ENCODE measurements around the gene HERC6.
"Not testable (repeated sequence)": the region's sequence is repeated elsewhere in the genome, so short reads cannot be mapped to it uniquely, and the experiment has no call there.

Gene HERC6

DNA sequence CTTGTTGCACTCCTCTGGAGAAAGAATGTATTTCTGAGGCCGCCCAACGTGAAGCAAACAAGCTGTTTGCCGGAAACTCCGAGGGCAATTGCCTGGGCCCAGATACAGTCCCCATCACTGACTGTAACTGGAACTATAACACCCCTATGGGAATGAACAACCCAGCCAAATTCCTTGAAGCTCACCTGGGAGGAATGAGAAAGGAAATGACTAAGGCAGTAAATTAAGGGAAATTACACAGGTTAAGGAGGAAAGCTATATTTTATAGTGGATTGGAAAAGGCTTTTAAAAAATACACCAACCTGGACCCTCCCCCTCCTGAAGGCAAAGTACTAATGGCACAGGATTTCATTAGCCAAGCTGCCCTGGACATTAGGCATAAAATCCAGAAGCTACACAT, 66.6 kb downstream of the HERC6 start:
- Histone ChIP-seq H3K27ac (no peak overlapping the region), H2AFZ (no peak overlapping the region), H3K36me3 (ENCODE audit: control insufficient read depth, insufficient read depth, low read length) (no peaks in the 10 kb centered on the region), H3K9me3 (ENCODE audit: control insufficient read depth, low read length) (no peaks in the 10 kb centered on the region), H3K79me2 (no peaks in the 10 kb centered on the region), H3K4me2 (ENCODE audit: low read length) (no peak overlapping the region), H3K4me1 (no peaks in the 10 kb centered on the region), H3K4me3 (ENCODE audit: low read depth, low read length) (no peak overlapping the region), H3K27me3 (ENCODE audit: control insufficient read depth, insufficient read depth, low read length) (no peaks in the 10 kb centered on the region), H3K9ac (no peak overlapping the region)
- TF ChIP-seq, protein P1, sequence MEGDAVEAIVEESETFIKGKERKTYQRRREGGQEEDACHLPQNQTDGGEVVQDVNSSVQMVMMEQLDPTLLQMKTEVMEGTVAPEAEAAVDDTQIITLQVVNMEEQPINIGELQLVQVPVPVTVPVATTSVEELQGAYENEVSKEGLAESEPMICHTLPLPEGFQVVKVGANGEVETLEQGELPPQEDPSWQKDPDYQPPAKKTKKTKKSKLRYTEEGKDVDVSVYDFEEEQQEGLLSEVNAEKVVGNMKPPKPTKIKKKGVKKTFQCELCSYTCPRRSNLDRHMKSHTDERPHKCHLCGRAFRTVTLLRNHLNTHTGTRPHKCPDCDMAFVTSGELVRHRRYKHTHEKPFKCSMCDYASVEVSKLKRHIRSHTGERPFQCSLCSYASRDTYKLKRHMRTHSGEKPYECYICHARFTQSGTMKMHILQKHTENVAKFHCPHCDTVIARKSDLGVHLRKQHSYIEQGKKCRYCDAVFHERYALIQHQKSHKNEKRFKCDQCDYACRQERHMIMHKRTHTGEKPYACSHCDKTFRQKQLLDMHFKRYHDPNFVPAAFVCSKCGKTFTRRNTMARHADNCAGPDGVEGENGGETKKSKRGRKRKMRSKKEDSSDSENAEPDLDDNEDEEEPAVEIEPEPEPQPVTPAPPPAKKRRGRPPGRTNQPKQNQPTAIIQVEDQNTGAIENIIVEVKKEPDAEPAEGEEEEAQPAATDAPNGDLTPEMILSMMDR (IDR thresholded peaks at IDR 0.05): no peak

DNA sequence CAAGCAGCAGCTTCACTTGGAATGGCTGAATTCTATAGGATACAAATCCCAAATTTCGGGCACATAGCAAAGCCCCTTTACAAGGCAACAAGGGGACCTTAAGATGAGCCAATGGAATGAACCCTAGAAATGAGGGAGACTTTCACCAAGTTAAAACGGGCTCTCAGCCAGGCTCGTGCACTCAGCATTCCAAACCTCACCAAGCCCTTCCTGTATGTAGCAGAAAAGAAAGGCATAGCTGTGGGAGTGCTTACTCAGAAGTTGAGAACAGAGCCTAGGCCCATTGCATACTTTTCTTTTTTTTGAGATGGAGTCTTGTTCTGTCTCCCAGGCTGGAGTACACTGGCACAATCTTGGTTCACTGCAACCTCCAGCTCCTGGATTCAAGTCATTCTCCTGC, 67.5 kb downstream of the HERC6 start:
- Histone ChIP-seq H3K4me1 (no peaks in the 10 kb centered on the region), H2AFZ (no peak overlapping the region), H3K36me3 (ENCODE audit: control insufficient read depth, insufficient read depth, low read length) (no peaks in the 10 kb centered on the region), H3K9me3 (ENCODE audit: control insufficient read depth, low read length) (no peaks in the 10 kb centered on the region), H3K27me3 (ENCODE audit: control insufficient read depth, insufficient read depth, low read length) (no peaks in the 10 kb centered on the region), H3K4me2 (ENCODE audit: low read length) (no peak overlapping the region), H3K79me2 (no peaks in the 10 kb centered on the region), H3K4me3 (ENCODE audit: low read depth, low read length) (no peak overlapping the region), H3K9ac (no peak overlapping the region), H3K27ac (no peak overlapping the region)
- TF ChIP-seq, protein P1 (IDR thresholded peaks at IDR 0.05): no peak

DNA sequence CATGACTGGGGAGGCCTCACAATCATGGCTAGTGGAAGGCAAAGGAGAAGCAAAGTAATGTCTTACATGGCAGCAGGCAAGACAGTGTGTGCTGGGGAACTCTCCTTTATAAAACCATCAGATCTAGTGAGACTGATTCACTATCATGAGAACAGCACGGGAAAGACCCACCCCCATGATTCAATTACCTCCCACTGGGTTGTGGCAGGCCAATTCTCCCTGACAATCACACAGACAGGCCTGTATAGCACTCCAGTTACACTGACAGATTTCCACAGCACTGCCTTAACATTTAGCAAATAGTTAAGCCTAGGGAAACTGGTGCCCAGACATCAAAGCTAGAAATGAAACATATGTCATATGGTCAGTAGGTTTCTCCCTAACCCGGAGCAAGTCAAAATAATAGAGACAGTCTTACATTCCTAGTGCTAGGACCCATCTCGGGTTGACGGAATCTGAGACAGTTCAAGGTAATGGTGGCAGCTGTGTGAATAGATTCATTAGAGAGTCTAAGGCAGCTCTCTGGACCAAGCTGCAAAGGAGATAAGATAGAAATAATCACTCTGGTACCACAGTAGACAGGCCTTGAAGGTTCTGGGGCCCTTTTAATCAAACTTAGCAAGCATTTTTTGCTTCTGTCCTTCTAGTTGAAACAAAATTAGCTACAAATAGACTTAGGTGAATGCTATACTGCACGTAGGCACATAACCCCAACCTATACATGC, 68.9 kb downstream of the HERC6 start:
- no peak overlapping the region for H3K9ac ChIP-seq

DNA sequence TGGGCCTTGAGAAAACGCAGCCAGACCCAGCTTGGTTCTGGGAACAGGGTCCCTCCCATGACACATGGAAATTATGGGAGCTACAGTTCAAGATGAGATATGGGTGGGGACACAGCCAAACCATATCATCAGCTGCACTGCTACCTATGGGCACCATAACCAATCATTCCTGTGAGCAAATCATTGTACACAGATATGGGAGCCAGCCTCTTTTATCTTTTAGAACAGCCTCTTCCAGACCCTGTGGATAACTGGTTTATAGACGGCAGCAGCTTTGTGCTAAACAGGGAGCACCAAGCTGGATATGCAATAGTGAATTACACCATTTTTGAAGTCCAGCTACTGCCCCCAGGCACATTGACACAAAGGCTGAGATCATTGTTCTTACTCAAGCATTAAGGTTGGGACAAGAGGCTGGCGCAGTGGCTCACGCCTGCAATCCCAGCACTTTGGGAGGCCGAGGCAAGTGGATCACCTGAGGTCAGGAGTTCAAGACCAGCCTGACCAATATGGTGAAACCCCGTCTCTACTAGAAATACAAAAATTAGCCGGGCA, 69.6 kb downstream of the HERC6 start:
- H2AFZ ChIP-seq; H3K9me3 ChIP-seq (ENCODE audit: control insufficient read depth, low read length); H3K4me1 ChIP-seq; H3K27ac ChIP-seq; H3K79me2 ChIP-seq; H3K4me3 ChIP-seq (ENCODE audit: low read depth, low read length); H3K4me2 ChIP-seq (ENCODE audit: low read length); H3K9ac ChIP-seq; H3K27me3 ChIP-seq (ENCODE audit: control insufficient read depth, insufficient read depth, low read length); H3K36me3 ChIP-seq (ENCODE audit: control insufficient read depth, insufficient read depth, low read length): not testable (repeated sequence)

More for the DNA sequence above, 68.9 kb downstream of the HERC6 start:
- Histone ChIP-seq H2AFZ (no peak overlapping the region), H3K4me3 (ENCODE audit: low read depth, low read length) (no peak overlapping the region), H3K27me3 (ENCODE audit: control insufficient read depth, insufficient read depth, low read length) (no peaks in the 10 kb centered on the region), H3K36me3 (ENCODE audit: control insufficient read depth, insufficient read depth, low read length) (no peaks in the 10 kb centered on the region), H3K79me2 (no peaks in the 10 kb centered on the region), H3K27ac (no peak overlapping the region), H3K4me1 (no peaks in the 10 kb centered on the region), H3K9me3 (ENCODE audit: control insufficient read depth, low read length) (no peaks in the 10 kb centered on the region), H3K4me2 (ENCODE audit: low read length) (no peak overlapping the region)
- TF ChIP-seq, protein P1 (IDR thresholded peaks at IDR 0.05): no peak

DNA sequence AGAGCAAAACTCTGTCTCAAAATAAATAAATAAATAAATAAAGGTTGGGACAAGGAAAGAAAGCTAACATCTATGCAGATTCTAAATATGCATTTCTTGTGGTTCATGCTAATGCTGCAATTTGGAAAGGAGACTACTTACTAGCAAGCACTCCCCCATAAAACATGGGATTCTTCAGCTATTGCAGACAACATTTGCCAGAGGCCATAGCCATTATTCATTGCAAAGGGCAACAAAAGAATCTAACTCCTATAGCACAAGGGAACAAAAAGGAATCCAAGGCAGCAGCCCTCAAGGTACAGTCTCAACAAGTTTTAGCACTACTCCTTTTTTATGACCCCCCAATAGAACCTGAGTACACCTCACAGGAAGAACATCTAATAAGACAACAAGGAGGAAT, 70.2 kb downstream of the HERC6 start:
- H3K4me2 ChIP-seq (ENCODE audit: low read length): no peak overlapping the region
- H3K4me3 ChIP-seq (ENCODE audit: low read depth, low read length): no peak overlapping the region
- no peaks in the 10 kb centered on the region for H3K4me1 ChIP-seq
- H3K27me3 ChIP-seq (ENCODE audit: control insufficient read depth, insufficient read depth, low read length): no peaks in the 10 kb centered on the region
- no peaks in the 10 kb centered on the region for H3K9me3 ChIP-seq (ENCODE audit: control insufficient read depth, low read length)
- no peaks in the 10 kb centered on the region for H3K79me2 ChIP-seq
- no peak overlapping the region for H3K27ac ChIP-seq
- no peak overlapping the region for H2AFZ ChIP-seq
- no peaks in the 10 kb centered on the region for H3K36me3 ChIP-seq (ENCODE audit: control insufficient read depth, insufficient read depth, low read length)
- H3K9ac ChIP-seq: no peak overlapping the region
- TF ChIP-seq, protein P1 (IDR thresholded peaks at IDR 0.05): no peak
